CD4-positive, alpha-beta T cell treated with Interleukin-17A for 4 hours (primary cell): ENCODE results near the gene PAX5.

Experiments used
- DNase-seq: peaks from one replicate; pipeline ENCODE4 v3.0.0-alpha.2; 2020; ENCODE audit warnings: mixed read lengths

Gene PAX5

GRCh38 chr9:36985769-36986467 is 48.1 kb downstream of the PAX5 start:
- DNase-seq = no peak

- DNase-seq = no peak
Observed at GRCh38 chr9:36985061-36985768, 48.9 kb downstream of the PAX5 start.

- no peak for DNase-seq
Observed at GRCh38 chr9:36980148-36980974, 53.7 kb downstream of the PAX5 start.

GRCh38 chr9:36976371-36977030 is 57.6 kb downstream of the PAX5 start:
- DNase-seq = no peak

- DNase-seq = no peak
Observed at GRCh38 chr9:36974731-36975130, 59.3 kb downstream of the PAX5 start.

- DNase-seq = no peak
Observed at GRCh38 chr9:36971935-36972488, 62.1 kb downstream of the PAX5 start.

- DNase-seq = no peak
Observed at GRCh38 chr9:36970007-36970888, 63.8 kb downstream of the PAX5 start.

- no peak for DNase-seq
Observed at GRCh38 chr9:36969216-36969771, 64.8 kb downstream of the PAX5 start.

GRCh38 chr9:36968574-36969215 is 65.4 kb downstream of the PAX5 start:
- no peak for DNase-seq

GRCh38 chr9:36967997-36968396 is 66.1 kb downstream of the PAX5 start:
- no peak for DNase-seq

- DNase-seq = no peak
Observed at GRCh38 chr9:36966371-36967097, 67.5 kb downstream of the PAX5 start.

GRCh38 chr9:36964791-36965190 is 69.3 kb downstream of the PAX5 start:
- DNase-seq = no peak

- no peak for DNase-seq
Observed at GRCh38 chr9:36963346-36963745, 70.7 kb downstream of the PAX5 start.

- no peak for DNase-seq
Observed at GRCh38 chr9:36962691-36963090, 71.4 kb downstream of the PAX5 start.

GRCh38 chr9:36961561-36962325 is 72.3 kb downstream of the PAX5 start:
- DNase-seq = no peak

GRCh38 chr9:36961051-36961450 is 73.0 kb downstream of the PAX5 start:
- no peak for DNase-seq

- DNase-seq = no peak
Observed at GRCh38 chr9:36960575-36960955, 73.5 kb downstream of the PAX5 start.

- no peak for DNase-seq
Observed at GRCh38 chr9:36959681-36960574, 74.1 kb downstream of the PAX5 start.
